CD4-positive, alpha-beta memory T cell (primary cell): ENCODE results near the gene ACADS. TPM values are rescaled to one million over a fixed set of nuclear protein-coding genes. Genes with fewer than 3 reads are reported as not detected.

Experiments
- CTCF ChIA-PET: fragments of 350-600 bp; sonication (Branson Sonifier 250); formaldehyde crosslinking; loops from one replicate; lab custom pipeline; 2021; ENCODE audit warnings: inconsistent platforms; ENCODE audit not compliant: partially characterized antibody; lab: Charles Lee
- POLR2A ChIA-PET: fragments of 350-600 bp; sonication (Branson Sonifier 250); formaldehyde crosslinking; loops from one replicate; lab custom pipeline; 2021; ENCODE audit not compliant: partially characterized antibody; lab: Charles Lee
- DNase-seq, 5 donors: peaks; one replicate each; pipeline versions ENCODE4 v3.0.0 to v3.0.0-alpha.2; 2020 to 2022; ENCODE audit warnings: mixed read lengths in 1 of 5
- H3K27ac ChIP-seq: one replicate; pipeline ENCODE4 v1.7.0; 2013; ENCODE audit warnings: low read depth, low read length
- H3K27me3 ChIP-seq: 2 replicates; pipeline ENCODE4 v1.7.0; 2013; ENCODE audit warnings: mild to moderate bottlenecking, low read length, moderate library complexity; ENCODE audit not compliant: insufficient read depth
- H3K36me3 ChIP-seq: 2 replicates; pipeline ENCODE4 v1.7.0; 2013; ENCODE audit warnings: mild to moderate bottlenecking, low read length, moderate library complexity; ENCODE audit not compliant: insufficient read depth
- H3K4me1 ChIP-seq: 2 replicates; pipeline ENCODE4 v1.7.0; 2013; ENCODE audit warnings: mild to moderate bottlenecking, low read length, moderate library complexity; ENCODE audit not compliant: insufficient read depth
- H3K4me3 ChIP-seq, 2 donors: one replicate each; pipeline ENCODE4 v1.7.0; 2013; ENCODE audit warnings: low read length in 2 of 2, mild to moderate bottlenecking in 1 of 2
- H3K9me3 ChIP-seq, 2 donors: one replicate each; pipeline ENCODE4 v1.7.0; 2013; ENCODE audit warnings: low read length in 2 of 2, control low read depth in 1 of 2; ENCODE audit not compliant: control insufficient read depth in 1 of 2
- H3K27ac Mint-ChIP-seq, 7 donors: one replicate each; pipeline ENCODE4 v1.8.0; 2020 to 2021; ENCODE audit warnings: mixed read lengths in 7 of 7, mild to moderate bottlenecking in 6 of 7, inconsistent platforms in 3 of 7, moderate library complexity in 3 of 7
- H3K27me3 Mint-ChIP-seq, 2 donors: one replicate each; pipeline ENCODE4 v1.8.0; 2020 to 2021; ENCODE audit warnings: mixed read lengths in 2 of 2
- H3K36me3 Mint-ChIP-seq, 2 donors: one replicate each; pipeline ENCODE4 v1.8.0; 2020 to 2021; ENCODE audit warnings: mixed read lengths in 2 of 2, inconsistent platforms in 1 of 2, mild to moderate bottlenecking in 1 of 2
- H3K4me1 Mint-ChIP-seq, 4 donors: one replicate each; pipeline ENCODE4 v1.8.0; 2020 to 2021; ENCODE audit warnings: mixed read lengths in 4 of 4, mild to moderate bottlenecking in 1 of 4
- H3K4me3 Mint-ChIP-seq, 8 donors: one replicate each; pipeline ENCODE4 v1.8.0; 2020 to 2021; ENCODE audit warnings: mixed read lengths in 8 of 8, mild to moderate bottlenecking in 7 of 8, moderate library complexity in 6 of 8, inconsistent platforms in 3 of 8
- H3K9me3 Mint-ChIP-seq, 8 donors: one replicate each; pipeline ENCODE4 v1.8.0; 2020 to 2021; ENCODE audit warnings: mixed read lengths in 8 of 8, mild to moderate bottlenecking in 5 of 8, inconsistent platforms in 3 of 8, moderate library complexity in 1 of 8
- intact Hi-C: fragments of 100-400 bp; cut with micrococcal nuclease; formaldehyde crosslinking; loops from one replicate; pipeline ENCODE4 v1.15.1; 2023
- polyA plus RNA-seq, 2 donors: library from polyadenylated mRNA; unstranded; fragments of 300-500 nt; fragmentation: Illumina TruSeq; gene quantifications; one replicate each; pipeline ENCODE4 v1.2.3, GENCODE V29; 2021
- total RNA-seq, 2 experiments: library from RNA; stranded (reverse); gene quantifications; one replicate each; pipeline ENCODE4 v1.2.3, GENCODE V29; 2021

Gene ACADS
- total and polyA plus RNA-seq, 4 experiments from 2014 or later = 14.9 to 29.9 (median 18.1) TPM

DNA sequence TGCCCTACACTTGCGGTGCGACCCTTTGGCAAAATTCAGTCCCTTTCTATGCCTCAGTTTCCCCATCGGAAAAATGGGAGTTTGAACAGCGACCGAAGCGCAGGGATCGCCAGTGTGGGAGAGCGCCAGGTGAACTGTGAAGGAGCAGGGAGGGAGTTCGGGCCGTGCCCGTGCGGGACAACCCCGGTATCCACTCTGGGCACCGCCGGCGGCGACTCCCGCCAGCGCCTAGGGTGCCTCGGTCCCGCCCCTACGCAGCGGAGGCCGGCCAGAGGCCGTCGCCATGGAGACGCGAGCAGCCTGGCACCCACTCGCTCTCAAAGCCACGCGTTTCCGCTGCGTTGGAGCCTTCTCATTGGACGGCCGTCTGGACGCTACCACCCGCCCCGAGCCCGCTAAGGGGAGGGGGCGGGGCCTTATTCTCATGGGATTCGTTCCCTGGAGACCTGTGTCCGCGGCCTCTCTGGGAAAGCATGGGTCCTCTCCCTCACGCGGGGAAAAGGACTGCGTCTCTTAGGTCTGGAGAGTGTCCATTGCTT, 39.4 kb upstream of the ACADS start:
- no peaks in the 10 kb centered on the region for H3K9me3 Mint-ChIP-seq
- Histone ChIP-seq H3K4me3 (peak overlapping the region; percentile 85 to 98), H3K9me3 (no peaks in the 10 kb centered on the region), H3K36me3 (no peaks in the 10 kb centered on the region), H3K27ac (peak overlapping the region; percentile 71), H3K27me3 (no peaks in the 10 kb centered on the region), H3K4me1 (peaks cover 35% of the 10 kb centered on the region)
- peak overlapping the region; percentile 88 to 96 (median 94) for H3K4me3 Mint-ChIP-seq
- intact Hi-C loops = loop anchor here (1.0 to 10.0 kb wide), 10 partner anchors 37 to 1021 kb away; partner anchors contain the start of genes ACADS, COX6A1, POP5 and PRKAB1
- H3K36me3 Mint-ChIP-seq = peaks cover 0 to 7% of the 10 kb centered on the region in 2 donors
- DNase-seq = peak; percentile 97 to 98 (median 98)
- H3K27me3 Mint-ChIP-seq = no peaks in the 10 kb centered on the region
- POLR2A ChIA-PET = interaction anchor here (1.0 to 2.8 kb wide), 10 partner anchors 11 to 485 kb away, joined by 3 to 17 read pairs (median 5); partner anchors contain the start of genes COX6A1, POP5, RNU4-2 and RPLP0
- H3K4me1 Mint-ChIP-seq = peaks cover 20 to 47% (median 30%) of the 10 kb centered on the region in 4 donors
- CTCF ChIA-PET = interaction anchor here (1.0 to 3.4 kb wide), 5 partner anchors 25 to 103 kb away, joined by 3 to 10 read pairs (median 3); no protein-coding TSS in a partner anchor
- H3K27ac Mint-ChIP-seq = peak overlapping the region; percentile 92 to 97 (median 96)

DNA sequence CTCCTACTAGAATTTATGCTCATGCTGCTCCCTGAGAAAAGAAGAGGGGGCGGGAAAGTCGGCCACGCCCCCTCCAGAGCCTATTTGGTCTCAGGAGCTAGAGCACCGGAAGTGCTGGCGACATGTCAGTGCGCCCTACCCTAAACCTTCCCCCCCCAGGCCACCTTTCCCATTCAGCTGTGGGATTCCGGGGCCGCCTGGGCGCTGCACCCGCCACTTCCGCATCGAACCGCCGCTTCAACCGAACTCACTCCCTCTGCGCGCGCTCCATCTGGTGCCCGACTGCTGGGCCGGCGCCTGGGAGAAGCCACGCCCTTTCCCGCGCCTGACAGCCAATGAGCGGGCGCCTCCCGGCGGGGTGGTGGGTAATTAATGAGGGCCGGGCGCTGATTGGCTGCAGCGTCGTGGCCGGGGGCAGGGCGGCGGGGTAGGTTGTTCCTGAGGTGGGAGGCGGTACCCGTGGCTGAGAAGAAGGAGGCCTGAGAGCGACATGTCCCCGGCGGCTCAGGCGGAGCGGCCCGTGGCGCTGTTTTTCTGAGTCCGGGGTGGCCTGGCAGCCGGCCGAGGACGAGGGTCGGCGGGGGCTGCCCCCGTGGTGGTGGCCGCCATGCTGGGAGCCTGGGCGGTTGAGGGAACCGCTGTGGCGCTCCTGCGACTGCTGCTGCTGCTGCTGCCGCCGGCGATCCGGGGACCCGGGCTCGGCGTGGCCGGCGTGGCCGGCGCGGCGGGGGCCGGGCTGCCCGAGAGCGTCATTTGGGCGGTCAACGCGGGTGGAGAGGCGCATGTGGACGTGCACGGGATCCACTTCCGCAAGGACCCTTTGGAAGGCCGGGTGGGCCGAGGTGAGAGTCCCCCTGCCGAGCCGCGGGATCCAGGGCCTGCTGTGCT, 38.7 kb upstream of the ACADS start, which contains the start of gene MLEC:
Gene MLEC, plus strand, starts transcription at position 460 of the 888 bp plus-strand sequence. Its CDS starts 148 bp downstream, at position 608.
- Mint-ChIP-seq H3K9me3 (no peaks in the 10 kb centered on the region), H3K4me3 (peak within 1 kb of the TSS; percentile 90 to 96 (median 94)), H3K27me3 (no peaks in the 10 kb centered on the region), H3K4me1 (peaks cover 20 to 52% (median 36%) of the 10 kb centered on the region in 4 donors), H3K27ac (peak within 1 kb of the TSS; percentile 92 to 97 (median 96)), H3K36me3 (peaks cover 0 to 7% of the 10 kb centered on the region in 2 donors)
- intact Hi-C loops = loop anchor here (1.0 to 10.0 kb wide), 11 partner anchors 23 to 1022 kb away; partner anchors contain the start of genes ACADS, COX6A1, POP5 and PRKAB1
- CTCF ChIA-PET = interaction anchor here (0.8 to 3.4 kb wide), 7 partner anchors 22 to 104 kb away, joined by 3 to 10 read pairs (median 3); partner anchors contain the start of gene ACADS
- Histone ChIP-seq H3K9me3 (no peaks in the 10 kb centered on the region), H3K27me3 (no peaks in the 10 kb centered on the region), H3K4me3 (peak within 1 kb of the TSS; percentile 85 to 98), H3K27ac (peak within 1 kb of the TSS; percentile 71), H3K36me3 (no peaks in the 10 kb centered on the region), H3K4me1 (peaks cover 41% of the 10 kb centered on the region)
- peak; percentile 99 to 100 (median 100) for DNase-seq
- POLR2A ChIA-PET = interaction anchor here (1.0 to 2.8 kb wide), 12 partner anchors 11 to 486 kb away, joined by 3 to 17 read pairs (median 5); partner anchors contain the start of genes COX6A1, POP5, RNU4-2 and RPLP0

DNA sequence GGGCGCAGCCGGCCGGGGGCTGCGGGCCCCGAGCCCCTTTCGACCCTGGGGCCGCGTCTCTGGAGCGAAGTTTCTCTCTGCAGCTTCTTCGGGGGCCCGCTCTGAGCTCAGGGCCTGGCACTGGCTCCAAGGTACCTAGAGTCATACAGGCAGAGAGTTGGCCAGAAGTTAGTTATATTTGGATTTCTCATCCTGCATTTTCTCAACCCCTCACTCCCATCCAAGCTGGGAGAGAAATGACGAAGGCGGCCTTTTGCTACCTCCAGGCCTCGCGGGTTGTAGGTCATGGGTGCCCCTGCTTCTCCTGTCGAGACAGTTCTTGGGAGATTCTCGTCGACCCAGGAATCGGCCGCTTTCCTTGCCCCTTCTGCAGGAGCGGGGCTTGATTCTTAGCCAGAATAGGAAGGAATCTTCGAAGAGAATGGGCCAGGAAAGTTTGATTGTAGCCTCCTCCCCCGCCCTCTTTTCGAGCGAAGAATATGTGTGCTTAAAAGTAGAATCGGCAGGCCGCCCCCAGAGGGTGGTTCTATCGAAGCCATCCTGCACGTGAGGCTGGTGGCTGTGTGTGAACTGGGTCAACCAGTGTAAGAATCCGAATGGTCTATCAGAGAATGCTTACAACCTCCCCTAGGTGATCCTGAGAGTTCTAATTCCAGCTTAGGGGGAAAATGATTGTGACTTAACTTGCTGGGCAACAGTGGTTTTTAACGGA, 37.9 kb upstream of the ACADS start:
- peak overlapping the region; percentile 55 to 98 for H3K4me3 ChIP-seq
- H3K27ac ChIP-seq = peak overlapping the region; percentile 71
- H3K27me3 Mint-ChIP-seq = no peaks in the 10 kb centered on the region
- no peaks in the 10 kb centered on the region for H3K36me3 ChIP-seq
- no peaks in the 10 kb centered on the region for H3K27me3 ChIP-seq
- H3K4me3 Mint-ChIP-seq = peak overlapping the region; percentile 85 to 93 (median 90)
- ChIA-PET POLR2A (interaction anchor here (1.0 to 2.8 kb wide), 5 partner anchors 10 to 250 kb away, joined by 3 to 17 read pairs (median 5); partner anchors contain the start of genes COX6A1 and UNC119B), CTCF (interaction anchor here (0.8 to 3.4 kb wide), 4 partner anchors 21 to 39 kb away, joined by 3 to 10 read pairs (median 4); partner anchors contain the start of gene ACADS)
- intact Hi-C loops = loop anchor here (1.0 to 10.0 kb wide), 7 partner anchors 23 to 1023 kb away; partner anchors contain the start of genes C12orf43, PRKAB1, RPLP0 and SPPL3
- H3K9me3 ChIP-seq = no peaks in the 10 kb centered on the region
- H3K4me1 ChIP-seq = peaks cover 48% of the 10 kb centered on the region
- H3K36me3 Mint-ChIP-seq = peaks cover 0 to 12% of the 10 kb centered on the region in 2 donors
- peak in 3 of 5 donors; percentile 22 for DNase-seq
- peaks cover 26 to 60% (median 43%) of the 10 kb centered on the region in 4 donors for H3K4me1 Mint-ChIP-seq
- H3K9me3 Mint-ChIP-seq = no peaks in the 10 kb centered on the region
- peak overlapping the region; percentile 68 to 90 (median 81) for H3K27ac Mint-ChIP-seq

DNA sequence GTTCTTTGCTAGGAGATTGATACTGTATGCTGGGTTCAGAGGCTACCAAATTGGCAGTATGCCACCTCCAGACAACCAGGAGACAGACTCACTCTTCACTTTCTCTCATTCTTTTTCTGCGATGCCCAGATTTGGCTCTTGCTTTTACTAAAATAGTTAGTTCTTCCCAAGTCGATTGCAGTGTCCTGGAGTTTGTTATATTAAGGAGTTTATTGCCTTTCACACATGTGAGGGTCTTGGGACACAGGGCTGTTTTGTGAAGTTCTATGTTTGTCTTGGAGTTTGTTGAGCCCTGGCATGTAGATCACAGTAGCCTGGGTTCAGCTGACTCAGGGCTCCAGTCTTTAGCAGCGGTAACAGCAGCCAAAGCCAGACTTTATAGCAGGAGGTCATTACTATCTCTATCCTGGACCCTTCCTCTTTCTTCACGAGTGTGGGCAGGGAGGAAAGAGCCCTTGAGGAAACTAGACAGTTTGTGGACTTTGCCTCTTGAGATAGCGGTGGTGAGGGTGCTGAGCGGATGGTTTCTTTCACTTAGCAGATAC, 37.0 kb upstream of the ACADS start:
- no peaks in the 10 kb centered on the region for H3K9me3 Mint-ChIP-seq
- POLR2A ChIA-PET = interaction anchor here (1.5 to 2.8 kb wide), 2 partner anchors 10 to 21 kb away, joined by 5 to 17 read pairs; partner anchors contain the start of gene UNC119B
- peaks cover 28 to 65% (median 48%) of the 10 kb centered on the region in 4 donors for H3K4me1 Mint-ChIP-seq

DNA sequence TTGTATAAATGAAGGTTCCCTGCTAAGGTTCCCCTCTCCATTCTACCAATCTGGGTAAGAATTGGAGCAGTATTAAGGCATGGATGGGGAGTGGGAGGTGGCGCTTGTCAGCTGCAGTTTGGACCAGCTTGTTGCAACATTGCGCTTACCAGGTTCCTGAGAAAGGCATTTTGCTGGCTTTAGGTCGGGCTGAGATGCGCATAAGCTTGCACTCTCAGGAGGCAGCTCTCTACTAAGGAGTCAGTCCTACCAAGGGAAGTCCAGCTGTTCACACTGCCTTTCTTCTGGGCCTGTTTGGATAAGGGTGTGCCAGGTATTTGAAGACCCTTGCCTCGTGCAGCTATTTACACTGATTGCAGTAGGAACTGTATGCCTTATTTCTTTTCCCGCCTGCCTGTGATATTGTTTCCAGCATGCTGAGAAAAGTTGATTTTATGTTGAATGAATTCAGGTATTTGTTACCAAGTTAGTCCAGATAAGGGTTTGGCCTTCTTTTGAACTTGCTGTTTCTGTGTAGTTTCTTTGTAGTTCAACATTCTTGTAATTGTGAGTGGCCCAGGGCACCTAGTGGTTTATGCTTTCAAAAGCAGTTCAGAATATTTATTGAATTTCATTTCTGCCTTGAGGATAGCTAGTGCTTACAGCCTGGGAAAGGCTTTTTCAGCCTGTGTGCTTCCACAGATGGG, 36.1 kb upstream of the ACADS start:
- Histone ChIP-seq H3K9me3 (no peaks in the 10 kb centered on the region), H3K36me3 (peaks cover 10% of the 10 kb centered on the region), H3K27ac (no peak overlapping the region), H3K4me1 (peaks cover 48% of the 10 kb centered on the region), H3K4me3 (no peak overlapping the region), H3K27me3 (no peaks in the 10 kb centered on the region)
- intact Hi-C loops = loop anchor here (5.0 to 10.0 kb wide), 2 partner anchors 487 to 1025 kb away; partner anchors contain the start of genes PRKAB1 and RPLP0
- POLR2A ChIA-PET = no interaction called here
- Mint-ChIP-seq H3K9me3 (no peaks in the 10 kb centered on the region), H3K4me3 (peak overlapping the region in 7 of 8 donors; percentile 69 to 93 (median 88)), H3K4me1 (peaks cover 28 to 65% (median 50%) of the 10 kb centered on the region in 4 donors), H3K36me3 (peaks cover 13 to 26% of the 10 kb centered on the region in 2 donors), H3K27me3 (no peaks in the 10 kb centered on the region), H3K27ac (peak overlapping the region in 1 of 7 donors; percentile 82)
- CTCF ChIA-PET = interaction anchor here (0.7 to 2.4 kb wide), 4 partner anchors 9 to 107 kb away, joined by 3 to 13 read pairs (median 4); no protein-coding TSS in a partner anchor
- no peak for DNase-seq

More for the DNA sequence above, 37.0 kb upstream of the ACADS start:
- Mint-ChIP-seq H3K27me3 (no peaks in the 10 kb centered on the region), H3K36me3 (peaks cover 3 to 18% of the 10 kb centered on the region in 2 donors), H3K27ac (peak overlapping the region; percentile 61 to 90 (median 81)), H3K4me3 (peak overlapping the region; percentile 85 to 93 (median 90))
- Histone ChIP-seq H3K4me1 (peaks cover 48% of the 10 kb centered on the region), H3K27ac (no peak overlapping the region), H3K27me3 (no peaks in the 10 kb centered on the region), H3K9me3 (no peaks in the 10 kb centered on the region), H3K36me3 (peaks cover 1% of the 10 kb centered on the region), H3K4me3 (peak overlapping the region in 1 of 2 donors; percentile 7)
- CTCF ChIA-PET = interaction anchor here (1.1 to 3.4 kb wide), 5 partner anchors 10 to 40 kb away, joined by 3 to 13 read pairs (median 5); no protein-coding TSS in a partner anchor
- DNase-seq = no peak
- intact Hi-C loops = loop anchor here (1.0 to 10.0 kb wide), 3 partner anchors 328 to 1024 kb away; partner anchors contain the start of genes C12orf43, PRKAB1 and RPLP0
